Uterus (tissue), 4 donors: ENCODE measurements around the gene MTNR1A. TPM values are rescaled to one million over a fixed set of nuclear protein-coding genes. Genes with fewer than 3 reads are reported as not detected.

Source experiments
- DNase-seq, 2 donors: peaks; one replicate each; pipeline ENCODE4 v3.0.0-alpha.2; 2019 to 2020
- H3K27ac ChIP-seq, 2 donors: fragments of 200-600 bp; sonication (generic); 1 replicate in 1 of 2; 2 replicates in 1 of 2; pipeline ENCODE4 v1.5.1; 2016 to 2018
- H3K27me3 ChIP-seq, 2 donors: fragments of 200-600 bp; sonication (generic); one replicate each; pipeline ENCODE4 v1.5.1; 2018 to 2019; ENCODE audit warnings: control low read depth in 1 of 2
- H3K36me3 ChIP-seq, 2 donors: fragments of 200-600 bp; sonication (generic); one replicate each; pipeline ENCODE4 v1.5.1; 2019; ENCODE audit warnings: control low read depth in 1 of 2
- H3K4me1 ChIP-seq, 2 donors: fragments of 200-600 bp; sonication (generic); one replicate each; pipeline ENCODE4 v1.5.1; 2018 to 2019; ENCODE audit warnings: control low read depth in 1 of 2
- H3K4me3 ChIP-seq, 2 donors: fragments of 200-600 bp; sonication (generic); 1 replicate in 1 of 2; 2 replicates in 1 of 2; pipeline ENCODE4 v1.5.1; 2018 to 2019; ENCODE audit warnings: mild to moderate bottlenecking in 1 of 2
- H3K9me3 ChIP-seq, 2 donors: fragments of 200-600 bp; sonication (generic); one replicate each; pipeline ENCODE4 v1.5.1; 2019; ENCODE audit warnings: control low read depth in 1 of 2
- CTCF ChIP-seq, 4 experiments: fragments of 200-600 bp in 2 of 4; fragments of 450-650 bp in 2 of 4; sonication (generic) in 2 of 4; IDR thresholded peaks; one replicate each; pipeline ENCODE4 v1.5.1; 2016 to 2019; ENCODE audit warnings: antibody characterized with exemption in 4 of 4, mild to moderate bottlenecking in 2 of 4, moderate library complexity in 1 of 4
- POLR2A ChIP-seq, 2 donors: fragments of 450-650 bp; IDR thresholded peaks; one replicate each; pipeline ENCODE4 v1.6.1; 2016; ENCODE audit warnings: antibody characterized with exemption in 2 of 2, mild to moderate bottlenecking in 1 of 2, moderate library complexity in 1 of 2
- intact Hi-C: fragments of 100-400 bp; cut with DNase I; formaldehyde crosslinking; loops from one replicate; pipeline ENCODE4 v1.15.1; 2023; ENCODE audit warnings: low total_unique reads
- total RNA-seq, 4 donors: library from RNA; depleted of rRNA in 3 of 4; stranded (reverse); fragments of >200 nt in 3 of 4; gene quantifications; one replicate each; pipeline versions ENCODE4 v1.1.0 to v1.2.4, GENCODE V29; 2014 to 2023
- donor health status: DM: yes; HTN: yes; CAD: no.

The MTNR1A gene
- total RNA-seq = 1 to 10 TPM in 1 of 4 donors, not detected in 3; 1.2 TPM

GRCh38 chr4:186554914-186555827, at the start of gene MTNR1A:
TSS of gene MTNR1A (minus strand) at chr4:186555567. CDS start at chr4:186555365, 202 bp downstream.
- no peaks in the 10 kb centered on the region for H3K36me3 ChIP-seq
- intact Hi-C loops = no loop called here
- DNase-seq = no peak
- H3K27ac ChIP-seq = no peak within 1 kb of the TSS
- peaks cover 0 to 19% of the 10 kb centered on the region in 2 donors for H3K27me3 ChIP-seq
- H3K9me3 ChIP-seq = no peaks in the 10 kb centered on the region
- H3K4me3 ChIP-seq = no peak within 1 kb of the TSS
- no peak for TF ChIP-seq POLR2A (IDR thresholded peaks at IDR 0.05)
- no peak for TF ChIP-seq CTCF (IDR thresholded peaks at IDR 0.05)
- H3K4me1 ChIP-seq = peaks cover 0 to 8% of the 10 kb centered on the region in 2 donors

- intact Hi-C loops = no loop called here
- Histone ChIP-seq H3K4me1 (no peaks in the 10 kb centered on the region), H3K27ac (no peak overlapping the region), H3K36me3 (no peaks in the 10 kb centered on the region), H3K4me3 (no peak overlapping the region), H3K9me3 (no peaks in the 10 kb centered on the region), H3K27me3 (no peaks in the 10 kb centered on the region)
- DNase-seq = no peak
- no peak for TF ChIP-seq CTCF (IDR thresholded peaks at IDR 0.05)
- TF ChIP-seq POLR2A (IDR thresholded peaks at IDR 0.05) = no peak
Measured at GRCh38 chr4:186604124-186604807, 48.9 kb upstream of the MTNR1A start.

GRCh38 chr4:186602978-186603377, 47.6 kb upstream of the MTNR1A start:
- TF ChIP-seq CTCF (IDR thresholded peaks at IDR 0.05) (no peak), POLR2A (IDR thresholded peaks at IDR 0.05) (no peak)
- Histone ChIP-seq H3K27me3 (no peaks in the 10 kb centered on the region), H3K36me3 (no peaks in the 10 kb centered on the region), H3K9me3 (no peaks in the 10 kb centered on the region), H3K4me1 (no peaks in the 10 kb centered on the region), H3K27ac (no peak overlapping the region), H3K4me3 (no peak overlapping the region)
- intact Hi-C loops = no loop called here
- DNase-seq = no peak

GRCh38 chr4:186599483-186599882, 44.1 kb upstream of the MTNR1A start:
- no peaks in the 10 kb centered on the region for H3K4me1 ChIP-seq
- H3K36me3 ChIP-seq = no peaks in the 10 kb centered on the region
- intact Hi-C loops = no loop called here
- no peak for DNase-seq
- no peak overlapping the region for H3K27ac ChIP-seq
- no peaks in the 10 kb centered on the region for H3K9me3 ChIP-seq
- TF ChIP-seq CTCF (IDR thresholded peaks at IDR 0.05) = no peak
- no peak for TF ChIP-seq POLR2A (IDR thresholded peaks at IDR 0.05)
- H3K4me3 ChIP-seq = no peak overlapping the region
- no peaks in the 10 kb centered on the region for H3K27me3 ChIP-seq

- H3K27ac ChIP-seq = no peak overlapping the region
- no peaks in the 10 kb centered on the region for H3K9me3 ChIP-seq
- no peak overlapping the region for H3K4me3 ChIP-seq
- no peaks in the 10 kb centered on the region for H3K27me3 ChIP-seq
- intact Hi-C loops = no loop called here
- H3K4me1 ChIP-seq = no peaks in the 10 kb centered on the region
- no peak for TF ChIP-seq POLR2A (IDR thresholded peaks at IDR 0.05)
- no peak for TF ChIP-seq CTCF (IDR thresholded peaks at IDR 0.05)
- no peak for DNase-seq
- no peaks in the 10 kb centered on the region for H3K36me3 ChIP-seq
Measured at GRCh38 chr4:186598686-186599085, 43.3 kb upstream of the MTNR1A start.
